NCI-H524 treated with DMSO at 0.1 percent for 48 hours (cell line): ENCODE measurements around the gene TCEANC2.

Experiments used
- DNase-seq: peaks from one replicate; lab custom pipeline; 2025; lab: John Stamatoyannopoulos, UW

The TCEANC2 gene

GRCh38 chr1:54136269-54136896 is 83.0 kb downstream of the TCEANC2 start:
- no peak for DNase-seq

GRCh38 chr1:54136963-54137533 is 83.6 kb downstream of the TCEANC2 start:
- no peak for DNase-seq

- no peak for DNase-seq
Observed at GRCh38 chr1:54137534-54138061, 84.2 kb downstream of the TCEANC2 start.

- no peak for DNase-seq
Observed at GRCh38 chr1:54138994-54139393, 85.6 kb downstream of the TCEANC2 start.

GRCh38 chr1:54139711-54140110 is 86.3 kb downstream of the TCEANC2 start:
- DNase-seq: no peak

- no peak for DNase-seq
Observed at GRCh38 chr1:54142146-54142900, 88.9 kb downstream of the TCEANC2 start.

GRCh38 chr1:54144366-54144765 is 91.0 kb downstream of the TCEANC2 start:
- DNase-seq: no peak

- DNase-seq: no peak
Observed at GRCh38 chr1:54149734-54150133, 96.3 kb downstream of the TCEANC2 start.

- DNase-seq: no peak
Observed at GRCh38 chr1:54151013-54151412, 97.6 kb downstream of the TCEANC2 start.

- no peak for DNase-seq
Observed at GRCh38 chr1:54152696-54153095, 99.3 kb downstream of the TCEANC2 start, which contains the start of gene CDCP2. Gene CDCP2 (minus strand): TSS chr1:54153000. CDS start chr1:54152922, 78 bp downstream.

- peak; percentile 32 for DNase-seq
Observed at GRCh38 chr1:54153535-54154439, 100.4 kb downstream of the TCEANC2 start.
